Measurements from ENCODE around the gene COPS2. TPM values are rescaled to one million over a fixed set of nuclear protein-coding genes. Genes with fewer than 3 reads are reported as not detected.

COPS2 gene
- total RNA-seq, 1 experiment from 2014 or later, result 88.3 TPM

DNA sequence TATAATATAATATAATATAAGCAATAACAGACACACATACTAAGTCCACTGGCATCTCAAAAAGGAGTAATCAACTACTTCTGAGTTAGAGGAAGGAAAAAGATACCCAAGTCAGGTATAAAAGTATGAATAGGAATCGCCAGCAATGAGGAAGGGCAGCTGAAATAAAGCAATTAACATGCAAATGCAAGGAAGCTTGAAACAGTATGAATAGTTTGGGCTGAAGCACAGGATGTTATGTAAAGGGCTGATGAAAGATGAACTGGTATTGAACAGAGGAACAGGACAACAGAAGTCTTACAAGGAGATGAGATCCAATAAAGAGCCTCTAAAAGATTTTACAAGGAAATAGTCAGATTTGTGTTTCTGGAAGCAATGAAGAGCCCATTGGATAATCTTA lies 7.1 kb downstream of the COPS2 start:
- no peak overlapping the region for H2AFZ ChIP-seq (ENCODE audit: low read length)
- H2BK20ac ChIP-seq (ENCODE audit: low read depth, low read length, poor library complexity, severe bottlenecking), result no peak overlapping the region
- no peak overlapping the region for H2BK15ac ChIP-seq (ENCODE audit: low read depth, low read length)
- peaks cover 5 to 15% (median 13%) of the 10 kb centered on the region in 3 experiments; a peak in 6 of 7 replicates for H3K36me3 Mint-ChIP-seq (ENCODE audit: insufficient read depth in 1 of 3, low read depth in 3 of 3)
- H4K91ac ChIP-seq (ENCODE audit: insufficient read length, low read depth, low read length), result no peak overlapping the region
- no peak overlapping the region for H3K14ac ChIP-seq (ENCODE audit: insufficient read depth, low read length)
- peaks cover 19 to 20% of the 10 kb centered on the region in 2 experiments for H3K4me1 Mint-ChIP-seq
- H3K23me2 ChIP-seq (ENCODE audit: insufficient read length, low read depth, low read length, poor library complexity, severe bottlenecking), result no peaks in the 10 kb centered on the region
- no peak overlapping the region for H3K56ac ChIP-seq (ENCODE audit: insufficient read length, low read depth, low read length)
- no peaks in the 10 kb centered on the region for H3K27me3 ChIP-seq (ENCODE audit: insufficient read depth, low read length)
- no peaks in the 10 kb centered on the region; the same call in 1 of the 2 replicates for H3K4me1 ChIP-seq (ENCODE audit: insufficient read depth, low read length)
- DNase-seq, result no peak
- no peak overlapping the region for H3K4me2 ChIP-seq (ENCODE audit: insufficient read depth, insufficient read length, low read length)
- no CpG with 5 or more reads among the region's 1 CpG for WGBS (ENCODE audit: extremely low coverage, insufficient read length, low lambda C conversion rate)
- H3K23ac ChIP-seq (ENCODE audit: insufficient read length, low read depth, low read length), result no peak overlapping the region
- no peaks in the 10 kb centered on the region for H3K27me3 Mint-ChIP-seq (ENCODE audit: low read depth)
- H3K4me3 Mint-ChIP-seq, result peak overlapping the region in 1 of 2 experiments; percentile 0; a peak in 1 of 5 replicates
- no peak overlapping the region for H4K5ac ChIP-seq (ENCODE audit: insufficient read length, low read depth, low read length)
- no peak overlapping the region for H3K4ac ChIP-seq (ENCODE audit: low read depth, low read length)
- H3K18ac ChIP-seq (ENCODE audit: insufficient read length, low read depth, low read length), result no peak overlapping the region
- H2BK120ac ChIP-seq (ENCODE audit: low read depth, low read length, poor library complexity, severe bottlenecking), result no peak overlapping the region
- H3K9me3 Mint-ChIP-seq, result no peaks in the 10 kb centered on the region
- no peaks in the 10 kb centered on the region for H3K79me1 ChIP-seq (ENCODE audit: insufficient read depth, low read depth, low read length, poor library complexity, severe bottlenecking)
- peak overlapping the region; percentile 3 to 95 (median 85); a peak in 6 of 7 replicates for H3K27ac Mint-ChIP-seq
- H4K8ac ChIP-seq (replicated peaks; ENCODE audit: insufficient read length, low read depth, low read length), result no peak overlapping the region
- H2BK5ac ChIP-seq (ENCODE audit: insufficient read length, low read length), result no peak overlapping the region
- H3K9ac ChIP-seq (ENCODE audit: extremely low read depth, insufficient read length, low read length), result no peak overlapping the region
- peaks cover 24% of the 10 kb centered on the region; the same call in 1 of the 2 replicates for H3K79me2 ChIP-seq (ENCODE audit: insufficient read depth, low read length)
- no peak overlapping the region for H3K27ac ChIP-seq (ENCODE audit: insufficient read length, low read depth, low read length)
- H2AK5ac ChIP-seq (ENCODE audit: insufficient read length, low read length), result no peak overlapping the region
- TF ChIP-seq, protein P1, sequence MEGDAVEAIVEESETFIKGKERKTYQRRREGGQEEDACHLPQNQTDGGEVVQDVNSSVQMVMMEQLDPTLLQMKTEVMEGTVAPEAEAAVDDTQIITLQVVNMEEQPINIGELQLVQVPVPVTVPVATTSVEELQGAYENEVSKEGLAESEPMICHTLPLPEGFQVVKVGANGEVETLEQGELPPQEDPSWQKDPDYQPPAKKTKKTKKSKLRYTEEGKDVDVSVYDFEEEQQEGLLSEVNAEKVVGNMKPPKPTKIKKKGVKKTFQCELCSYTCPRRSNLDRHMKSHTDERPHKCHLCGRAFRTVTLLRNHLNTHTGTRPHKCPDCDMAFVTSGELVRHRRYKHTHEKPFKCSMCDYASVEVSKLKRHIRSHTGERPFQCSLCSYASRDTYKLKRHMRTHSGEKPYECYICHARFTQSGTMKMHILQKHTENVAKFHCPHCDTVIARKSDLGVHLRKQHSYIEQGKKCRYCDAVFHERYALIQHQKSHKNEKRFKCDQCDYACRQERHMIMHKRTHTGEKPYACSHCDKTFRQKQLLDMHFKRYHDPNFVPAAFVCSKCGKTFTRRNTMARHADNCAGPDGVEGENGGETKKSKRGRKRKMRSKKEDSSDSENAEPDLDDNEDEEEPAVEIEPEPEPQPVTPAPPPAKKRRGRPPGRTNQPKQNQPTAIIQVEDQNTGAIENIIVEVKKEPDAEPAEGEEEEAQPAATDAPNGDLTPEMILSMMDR (conservative IDR thresholded peaks at IDR 0.05), result no peak
- no peak overlapping the region for H3T11ph ChIP-seq (ENCODE audit: low read length)
- no peaks in the 10 kb centered on the region for H4K20me1 ChIP-seq (ENCODE audit: control insufficient read depth, insufficient read depth, insufficient read length)
- no peaks in the 10 kb centered on the region for H3K9me3 ChIP-seq (ENCODE audit: control insufficient read depth, low read depth, low read length)
- H2BK12ac ChIP-seq (ENCODE audit: insufficient read length, low read depth, low read length), result no peak overlapping the region

All from H9 (cell line).